Stimulated activated naive CD4-positive, alpha-beta T cell treated with Interleukin-2 at 50 U/mL for 16 hours (primary cell): ENCODE data around the gene ARMH1.

ENCODE experiments used
- DNase-seq: peaks from one replicate; lab custom pipeline; 2025; lab: John Stamatoyannopoulos, UW

Gene ARMH1

DNA sequence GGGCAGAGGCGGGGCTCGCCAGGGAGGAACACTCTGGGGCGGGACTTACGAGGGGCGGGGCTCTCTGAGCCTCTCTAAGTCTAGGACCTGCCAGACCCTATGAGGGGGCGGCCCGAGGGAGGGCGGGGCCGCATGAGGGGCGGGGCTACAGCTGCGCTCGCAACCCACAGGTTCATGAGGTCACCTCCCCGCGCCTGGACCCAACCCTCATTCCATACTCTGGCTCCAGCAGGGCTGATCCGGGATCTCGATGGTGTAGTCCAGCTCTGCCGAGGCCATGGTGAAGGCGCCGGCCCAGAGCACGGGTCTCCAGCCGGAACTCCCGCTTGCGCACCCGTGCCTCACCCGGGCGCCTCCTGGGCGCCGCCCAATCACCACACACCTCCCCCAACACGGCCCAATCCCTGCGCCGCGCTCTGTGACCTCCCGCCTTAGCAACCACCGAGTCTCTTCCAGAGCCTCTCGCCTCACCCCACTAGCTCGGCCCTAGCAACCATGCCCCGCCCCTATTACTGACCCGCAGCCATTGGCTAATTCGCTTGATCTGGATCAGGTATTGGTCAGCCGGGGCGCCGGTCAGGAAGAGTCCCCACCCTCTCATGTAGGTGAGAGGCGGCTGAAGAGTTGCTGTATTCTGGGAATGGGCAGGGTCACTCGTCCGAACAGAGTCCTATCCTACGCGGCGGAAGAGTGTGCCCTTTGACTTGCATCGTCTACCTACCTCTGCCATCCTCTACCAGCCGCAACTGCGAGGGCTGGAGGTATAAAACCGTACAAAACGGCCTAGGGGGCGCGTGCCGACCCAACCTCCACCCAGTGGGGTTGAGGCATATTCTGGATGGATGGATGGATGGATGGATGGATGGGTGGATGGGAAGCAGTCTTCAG, at the start of gene ARMH1, which contains the start of gene TMEM53:
ARMH1 (plus strand) TSS at position 602 of the 888 bp plus-strand sequence. CDS start 14,984 bp downstream, outside the sequence.
TMEM53 (minus strand) TSS at position 369 of the 888 bp plus-strand sequence; CDS start at position 279, 90 bp downstream.
- peak; percentile 98 for DNase-seq

DNA sequence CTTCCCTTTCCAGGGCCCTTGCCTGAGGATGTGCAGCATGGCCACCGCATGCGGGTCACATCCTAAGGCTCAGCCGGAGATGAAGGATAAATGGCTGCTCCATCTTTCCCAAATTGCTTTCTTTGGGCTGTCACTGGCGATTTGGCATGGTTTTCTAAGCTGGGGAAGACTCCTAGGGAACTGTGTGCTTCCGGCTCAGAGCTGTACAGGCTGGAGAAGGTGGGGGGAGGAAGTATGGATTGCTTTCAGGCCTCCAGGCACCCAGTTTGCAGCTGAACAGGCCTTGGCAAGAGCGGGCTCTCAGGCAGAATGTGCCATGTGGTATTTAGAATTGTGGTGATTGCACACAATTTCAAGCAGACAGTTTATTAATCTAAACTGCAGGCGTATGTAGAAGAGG, 49.2 kb upstream of the ARMH1 start:
- no peak for DNase-seq

DNA sequence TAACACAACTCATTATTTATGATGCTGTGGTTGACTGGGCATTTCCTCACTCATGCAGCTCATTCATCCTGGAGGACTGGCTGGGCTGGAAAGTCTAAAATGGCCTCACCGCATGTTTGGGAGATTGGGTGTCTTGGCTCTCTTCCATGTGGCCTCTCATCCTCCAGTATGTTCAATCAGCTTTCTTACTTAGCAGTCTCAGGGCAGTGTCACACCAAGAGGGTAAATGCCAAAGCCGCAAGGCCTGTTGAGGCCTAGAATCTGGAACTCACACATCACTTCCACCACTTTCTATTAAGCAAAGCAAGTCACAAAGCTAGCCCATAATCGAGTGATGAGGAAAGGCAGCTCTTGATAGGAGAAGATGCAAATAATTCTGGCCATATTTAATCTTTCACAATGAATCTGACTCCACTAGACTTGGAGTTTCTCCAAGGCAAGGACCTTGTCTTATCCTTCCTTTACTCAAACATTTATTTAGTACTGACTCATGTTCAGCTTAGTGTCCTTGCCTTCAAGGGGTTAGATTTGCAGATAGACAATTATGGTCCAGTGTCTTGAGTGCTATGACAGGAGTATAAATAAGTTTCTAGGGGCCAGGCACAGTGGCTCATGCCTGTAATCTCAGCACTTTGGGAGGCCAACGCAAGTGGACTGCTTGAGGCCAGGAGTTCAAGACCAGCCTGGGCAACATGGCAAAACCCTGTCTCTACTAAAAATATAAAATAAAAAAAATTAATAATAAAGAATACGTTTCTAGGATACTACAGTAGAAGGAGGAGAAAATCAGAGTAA, 45.4 kb upstream of the ARMH1 start:
- DNase-seq: no peak

DNA sequence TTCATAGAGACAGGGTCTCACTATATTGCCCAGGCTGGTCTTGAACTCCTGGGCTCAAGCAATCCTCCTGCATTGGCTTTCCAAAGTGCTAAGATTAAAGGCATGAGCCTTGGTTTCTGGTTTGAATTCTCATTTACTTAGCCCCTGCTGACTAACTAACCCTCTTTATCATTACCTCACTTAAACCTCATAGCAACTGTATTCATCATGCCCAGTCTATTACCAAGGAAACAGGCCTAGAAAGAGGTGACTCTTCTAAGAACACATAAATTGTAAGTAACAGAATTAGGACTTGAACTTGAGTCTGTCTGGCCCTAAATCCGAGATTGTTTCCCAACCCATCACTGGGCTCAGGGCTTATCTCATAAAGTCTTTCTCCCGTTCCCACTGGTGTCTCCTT, 44.4 kb upstream of the ARMH1 start:
- no peak for DNase-seq

DNA sequence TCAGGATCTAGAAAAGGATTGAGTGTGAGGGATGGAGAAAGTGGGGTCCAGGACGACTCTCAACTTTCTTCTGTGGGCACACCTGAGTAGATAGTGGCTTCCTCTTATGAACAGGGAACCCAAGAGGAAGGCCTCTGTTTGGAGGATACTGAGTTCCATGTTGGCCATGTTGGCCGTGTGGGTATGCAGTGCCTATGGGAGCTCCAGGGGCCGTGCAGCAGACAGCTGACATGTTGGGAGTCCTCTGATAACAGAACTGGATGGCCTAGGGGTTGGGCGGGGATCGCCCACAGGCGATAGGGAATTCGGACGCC, 43.2 kb upstream of the ARMH1 start:
- no peak for DNase-seq

DNA sequence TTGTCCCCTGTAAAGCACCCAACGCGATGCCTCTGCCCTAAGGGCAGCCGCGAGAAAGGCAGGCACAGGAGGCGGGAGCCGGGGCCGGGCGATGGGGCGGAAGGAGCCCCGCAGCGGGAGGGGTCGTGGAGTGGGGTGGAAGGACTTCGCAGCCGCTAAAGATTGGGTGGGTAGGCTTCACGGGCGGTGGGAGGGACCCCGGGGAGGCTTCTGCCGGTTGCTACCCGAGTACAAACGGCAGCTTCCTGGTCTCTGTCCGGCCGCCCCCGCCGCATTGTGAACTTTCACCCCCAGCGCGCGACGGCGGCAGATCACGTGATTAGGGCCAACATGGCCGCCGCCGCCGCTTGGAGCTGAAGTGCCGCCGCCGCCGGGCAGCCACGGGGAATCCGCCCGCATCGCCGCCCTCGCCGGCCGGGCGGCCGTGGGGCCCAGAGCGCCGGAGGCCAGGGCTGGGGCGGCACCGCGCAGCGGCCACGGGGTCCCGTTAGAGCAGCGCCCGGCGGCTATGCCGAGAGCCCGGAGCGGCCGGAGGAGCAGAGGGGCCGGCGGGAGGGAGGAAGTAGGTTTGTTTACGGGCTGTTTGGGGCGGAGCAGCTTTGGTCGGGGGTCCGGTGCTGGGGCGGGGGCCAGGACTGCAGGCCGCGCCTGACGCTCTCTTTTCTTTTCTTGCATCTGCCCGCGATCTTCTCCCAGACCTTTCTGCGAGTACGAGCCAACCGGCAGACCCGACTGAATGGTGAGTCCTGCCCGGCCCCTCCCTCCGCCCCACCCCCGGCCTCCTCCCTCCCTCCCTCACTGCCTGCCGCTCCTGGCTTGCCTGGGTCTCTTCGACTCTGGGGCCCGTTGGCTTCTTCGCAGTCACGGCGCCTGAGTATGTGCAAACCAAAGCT, 42.6 kb upstream of the ARMH1 start:
- peak; percentile 89 for DNase-seq

DNA sequence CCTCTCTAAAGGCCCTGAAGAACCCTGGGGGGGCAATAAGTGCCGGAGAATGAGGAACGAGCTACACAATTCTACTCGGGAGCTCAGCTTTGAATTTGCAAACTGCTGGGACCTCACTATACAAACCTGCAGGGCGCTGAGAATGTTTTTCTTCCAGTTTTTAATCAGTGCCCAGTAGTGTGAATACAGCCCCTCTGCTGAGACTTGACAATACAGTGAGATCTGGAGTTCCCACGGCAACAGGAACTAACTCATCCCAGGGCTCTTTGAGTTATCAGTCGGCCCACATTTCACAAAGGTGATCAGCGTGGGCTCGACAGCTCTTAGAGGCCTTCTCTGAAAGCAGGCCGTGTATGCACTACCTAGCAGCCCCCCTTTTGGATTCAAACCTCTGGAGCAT, 41.9 kb upstream of the ARMH1 start:
- no peak for DNase-seq

DNA sequence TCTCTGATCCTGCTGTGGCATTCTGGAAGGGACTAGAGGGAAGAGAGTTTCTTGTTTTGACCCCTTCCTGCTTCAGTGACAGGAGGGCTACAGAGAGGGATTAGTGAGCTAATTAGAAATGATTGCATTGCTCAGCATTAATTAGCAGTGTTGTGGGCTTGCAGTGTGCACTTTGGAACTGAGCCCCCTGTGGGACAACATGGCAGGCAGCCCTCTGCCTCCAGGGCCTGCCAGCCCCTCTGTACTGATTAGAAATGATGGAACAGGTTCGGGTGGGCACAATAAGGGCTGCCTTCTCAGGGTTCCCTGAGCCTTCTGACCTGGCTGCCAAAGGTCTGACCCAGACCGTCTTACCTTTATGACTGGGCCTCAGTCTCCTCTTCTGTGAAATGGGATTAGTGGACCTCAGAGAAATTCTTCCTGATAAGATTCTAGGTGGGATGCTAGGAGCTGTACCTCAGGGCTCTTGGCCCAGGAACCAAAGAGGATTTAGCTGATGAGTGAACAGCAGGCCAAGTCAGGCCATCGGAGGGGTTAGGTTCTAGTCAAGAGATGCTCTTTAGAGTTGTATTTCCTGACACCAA, 39.8 kb upstream of the ARMH1 start:
- no peak for DNase-seq

DNA sequence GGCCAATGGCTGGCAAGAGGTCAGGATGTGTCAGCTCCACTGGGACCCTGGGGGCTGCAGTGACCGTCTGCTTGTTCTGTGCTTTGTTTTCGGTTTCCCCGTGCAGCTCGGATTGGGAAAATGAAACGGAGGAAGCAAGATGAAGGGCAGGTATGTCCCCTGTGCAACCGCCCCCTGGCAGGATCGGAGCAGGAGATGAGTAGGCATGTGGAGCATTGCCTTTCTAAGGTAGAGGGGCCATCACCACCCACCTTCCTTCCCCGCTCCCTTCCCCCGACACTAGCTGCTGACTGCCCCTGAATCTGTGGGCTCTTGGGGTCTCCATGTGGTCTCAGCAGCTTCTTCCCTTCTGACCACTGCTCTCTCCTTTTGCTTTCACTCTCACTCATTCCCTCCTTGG, 39.1 kb upstream of the ARMH1 start:
- no peak for DNase-seq

DNA sequence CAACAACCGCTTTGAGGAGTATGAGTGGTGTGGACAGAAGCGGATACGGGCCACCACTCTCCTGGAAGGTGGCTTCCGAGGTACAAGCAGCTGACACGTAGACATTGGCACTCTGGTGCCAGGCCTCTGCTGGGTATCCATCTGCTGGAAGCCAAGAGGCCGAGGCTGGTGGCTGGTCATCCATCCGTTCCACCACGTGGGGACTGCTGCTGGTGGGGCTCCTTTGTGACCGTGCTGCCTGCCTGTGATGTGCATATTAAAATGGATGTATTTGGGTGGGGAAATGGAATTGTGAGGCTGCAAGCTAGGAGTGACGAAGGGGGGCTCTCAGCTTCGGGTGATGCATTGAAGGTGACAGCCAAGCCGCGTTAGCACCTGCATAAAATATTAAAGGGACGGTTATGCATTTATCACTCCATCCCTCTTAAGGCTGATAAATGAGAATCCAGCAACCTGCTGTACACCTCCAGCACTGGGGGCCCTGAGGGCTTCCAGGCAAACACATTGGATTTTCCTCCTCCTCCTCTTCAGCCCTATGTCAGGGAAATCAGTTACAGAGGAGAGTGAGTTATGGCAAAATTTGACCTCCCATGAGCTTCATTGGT, 38.3 kb upstream of the ARMH1 start:
- DNase-seq: no peak

DNA sequence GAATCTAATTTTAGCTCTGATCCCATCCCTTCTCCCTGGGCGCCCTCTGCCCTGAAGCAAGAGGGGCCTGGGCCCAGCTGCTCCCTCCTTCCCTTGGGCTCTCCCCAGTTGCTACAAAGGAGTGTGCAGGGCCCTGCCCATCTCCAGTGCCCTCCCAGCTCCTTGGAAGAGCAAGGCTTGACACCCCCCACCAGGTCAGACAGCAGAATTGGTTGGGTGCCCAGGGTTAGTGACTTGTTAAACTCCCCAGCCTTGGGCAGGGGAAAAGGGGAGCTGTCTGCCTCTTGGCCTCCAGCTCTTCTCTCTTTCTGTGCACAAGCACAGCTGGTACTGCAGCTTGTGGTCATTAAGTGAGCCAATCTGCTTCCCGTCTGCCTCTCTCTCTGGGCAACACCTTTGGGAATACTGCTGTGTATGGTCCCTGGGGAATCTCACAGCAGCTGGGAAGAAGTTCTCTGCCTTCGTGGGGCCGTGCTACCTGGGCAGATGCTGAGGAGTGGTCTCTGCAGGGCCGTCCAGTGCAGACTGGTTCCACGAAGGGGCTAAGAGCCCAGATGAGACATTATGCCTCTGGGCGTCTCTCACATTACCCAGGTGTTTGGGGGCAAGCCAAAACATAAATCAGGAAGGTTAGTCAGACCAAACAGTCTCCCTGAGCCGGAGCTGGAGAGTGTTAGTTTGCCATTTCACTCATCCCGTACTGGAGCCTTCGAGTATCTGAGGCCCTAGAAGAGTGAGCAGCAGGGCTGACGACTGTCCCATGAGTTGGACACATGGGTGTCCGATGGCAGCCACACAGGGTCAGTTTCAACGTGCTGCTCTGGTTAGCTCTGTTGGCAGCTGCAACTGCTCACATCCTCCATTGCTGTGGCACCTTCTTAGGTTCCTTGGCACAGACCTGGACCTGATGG, 37.6 kb upstream of the ARMH1 start:
- DNase-seq: no peak

DNA sequence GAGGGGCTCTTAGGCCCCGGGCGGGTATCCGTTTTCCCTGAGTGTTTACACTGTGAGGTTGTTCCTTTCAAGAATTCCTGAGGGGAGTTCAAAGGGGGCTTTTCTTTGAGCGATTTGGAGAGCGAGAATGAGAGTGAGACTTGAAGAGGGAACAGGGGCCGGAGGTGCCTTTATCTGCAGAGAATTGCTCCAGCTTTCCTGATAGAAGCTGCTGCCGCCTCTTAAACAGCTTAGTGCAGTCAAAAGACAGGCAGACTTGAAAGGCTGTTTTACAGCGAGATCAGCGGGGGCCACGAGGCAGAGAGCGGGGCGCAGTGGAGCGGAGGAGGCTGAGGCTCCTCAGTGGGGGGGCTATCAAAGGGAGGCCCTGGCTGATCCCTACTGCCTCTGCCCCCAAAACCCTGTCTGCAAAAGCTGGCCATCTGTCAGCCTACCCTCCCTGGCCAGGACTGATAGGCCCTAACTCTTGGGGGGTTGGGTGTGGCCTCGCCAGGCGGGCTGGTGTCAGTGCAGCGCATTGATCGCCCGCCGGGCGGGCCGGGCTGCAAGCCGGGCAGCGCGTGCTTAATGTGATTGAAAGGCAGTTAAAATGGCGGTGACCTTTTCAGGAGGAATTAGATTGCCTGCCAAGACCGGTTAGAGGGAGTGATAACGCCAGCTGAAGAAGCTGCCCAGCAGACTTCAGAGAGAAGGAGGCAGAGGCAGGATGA, 36.7 kb upstream of the ARMH1 start:
- no peak for DNase-seq

DNA sequence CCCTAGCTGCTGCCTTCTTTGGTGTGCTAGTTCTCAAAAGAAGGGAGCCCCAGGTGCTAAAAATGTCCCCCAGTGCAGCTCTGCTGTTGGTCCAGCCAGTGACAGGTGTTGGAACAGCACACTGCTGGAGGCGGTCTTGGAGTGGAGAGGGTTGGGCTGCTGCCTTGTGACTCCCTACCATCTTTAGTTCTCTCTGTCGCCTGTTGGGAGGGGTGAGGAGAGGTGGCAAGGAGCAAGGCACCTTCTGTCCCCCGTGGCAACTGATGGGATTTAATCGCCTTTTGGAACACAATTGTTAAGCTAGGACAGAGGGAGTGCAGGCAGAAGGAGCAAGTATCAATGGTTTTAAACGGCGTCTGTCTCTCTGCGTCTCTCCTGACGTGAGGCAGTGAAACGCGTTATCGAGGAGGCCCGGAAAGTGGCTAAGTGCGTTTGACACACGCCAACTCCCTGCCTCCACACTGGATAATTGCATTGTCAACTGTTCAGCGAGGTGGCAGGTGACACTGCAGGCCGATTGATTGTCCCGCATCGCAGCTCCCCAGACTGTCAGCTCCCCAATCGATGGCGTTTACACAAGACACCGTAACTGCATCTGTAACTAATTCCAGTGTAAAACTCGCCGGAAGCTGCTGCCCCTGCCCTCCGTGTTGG, 34.2 kb upstream of the ARMH1 start:
- DNase-seq: no peak

DNA sequence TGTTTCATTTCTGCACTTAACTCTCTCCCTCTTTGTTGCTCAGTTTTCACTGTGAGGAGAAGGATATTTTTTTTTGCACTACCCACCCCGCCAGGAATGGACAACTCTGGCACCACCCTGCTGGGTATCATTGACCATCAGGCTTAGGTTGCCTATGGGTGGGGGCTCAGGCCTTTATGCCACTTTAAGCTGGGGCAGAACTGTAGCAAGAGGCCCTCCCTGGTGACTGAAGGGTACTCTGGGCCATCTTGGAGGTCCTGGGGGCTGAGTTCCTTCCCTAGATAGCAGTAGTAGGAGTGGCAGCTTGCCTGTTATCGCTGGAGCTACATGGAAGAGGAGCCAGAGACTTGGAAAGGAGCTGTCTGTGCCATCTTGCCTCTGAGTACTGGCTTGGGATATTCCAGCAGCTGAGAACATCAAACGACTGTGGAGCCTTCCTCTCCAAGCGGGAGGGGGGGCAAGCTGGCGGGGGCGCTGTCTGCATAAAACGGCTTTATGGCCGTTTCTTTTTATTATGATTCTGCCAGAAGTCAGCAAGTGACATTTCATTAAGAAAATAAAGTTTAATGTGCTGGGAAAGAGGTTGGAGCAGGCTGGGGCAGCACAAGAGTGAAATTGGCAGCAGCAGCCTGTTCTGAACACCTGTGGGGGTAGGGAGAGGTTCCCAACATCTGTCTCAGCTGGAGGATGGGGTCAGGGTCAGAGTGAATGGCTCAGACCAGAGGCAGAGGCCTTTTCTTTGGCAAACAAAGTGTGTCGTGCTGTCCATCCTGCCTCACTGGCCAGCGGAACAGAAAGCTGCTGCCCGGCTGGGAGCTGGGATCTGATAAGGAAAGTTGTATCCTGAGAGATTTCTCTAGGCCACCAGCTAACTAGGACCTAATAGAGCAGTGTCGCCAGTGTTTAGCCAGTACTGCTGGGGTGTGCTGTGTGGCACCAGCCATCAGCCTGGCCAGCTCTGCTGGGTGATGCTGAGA, 33.1 kb upstream of the ARMH1 start:
- DNase-seq: no peak

DNA sequence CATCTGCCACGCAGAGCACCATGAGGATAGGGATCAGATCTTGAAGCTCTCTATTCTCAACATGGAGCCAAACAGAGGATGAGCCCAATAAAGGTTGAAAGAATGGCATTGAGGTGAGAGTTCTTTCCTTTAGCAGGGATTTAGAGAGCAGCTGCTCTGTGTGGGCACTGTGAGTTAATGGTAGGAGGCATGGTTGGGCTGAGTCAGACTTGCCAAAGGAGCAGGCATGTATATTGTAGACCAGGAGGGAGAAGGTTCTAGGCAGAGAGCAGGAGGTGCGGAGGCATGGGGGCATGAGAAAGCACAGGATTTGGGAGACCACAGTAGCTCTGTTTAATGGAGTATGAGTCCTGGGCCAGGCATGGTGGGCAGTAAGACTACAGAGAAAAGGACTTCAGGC, 32.3 kb upstream of the ARMH1 start:
- DNase-seq: no peak

DNA sequence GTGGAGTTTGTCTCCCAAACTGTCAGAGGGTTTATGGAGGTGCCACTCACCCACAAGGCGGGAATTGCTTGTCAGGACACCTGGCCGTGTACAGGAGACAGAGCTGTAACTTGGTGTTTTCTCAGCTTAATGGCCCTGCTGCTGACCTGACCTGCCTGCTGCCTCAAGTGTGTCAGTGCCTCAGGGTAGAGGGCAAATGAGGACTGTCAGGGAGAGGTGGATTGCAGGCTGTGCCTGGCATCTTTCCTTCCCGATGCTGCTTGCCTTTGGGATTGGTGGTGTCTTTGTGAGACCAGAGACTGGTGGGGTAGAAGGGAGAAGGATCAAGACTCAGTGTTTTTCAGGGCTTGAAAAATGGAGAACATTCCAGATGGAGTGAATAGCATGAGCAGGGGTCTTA, 31.6 kb upstream of the ARMH1 start:
- DNase-seq: no peak

DNA sequence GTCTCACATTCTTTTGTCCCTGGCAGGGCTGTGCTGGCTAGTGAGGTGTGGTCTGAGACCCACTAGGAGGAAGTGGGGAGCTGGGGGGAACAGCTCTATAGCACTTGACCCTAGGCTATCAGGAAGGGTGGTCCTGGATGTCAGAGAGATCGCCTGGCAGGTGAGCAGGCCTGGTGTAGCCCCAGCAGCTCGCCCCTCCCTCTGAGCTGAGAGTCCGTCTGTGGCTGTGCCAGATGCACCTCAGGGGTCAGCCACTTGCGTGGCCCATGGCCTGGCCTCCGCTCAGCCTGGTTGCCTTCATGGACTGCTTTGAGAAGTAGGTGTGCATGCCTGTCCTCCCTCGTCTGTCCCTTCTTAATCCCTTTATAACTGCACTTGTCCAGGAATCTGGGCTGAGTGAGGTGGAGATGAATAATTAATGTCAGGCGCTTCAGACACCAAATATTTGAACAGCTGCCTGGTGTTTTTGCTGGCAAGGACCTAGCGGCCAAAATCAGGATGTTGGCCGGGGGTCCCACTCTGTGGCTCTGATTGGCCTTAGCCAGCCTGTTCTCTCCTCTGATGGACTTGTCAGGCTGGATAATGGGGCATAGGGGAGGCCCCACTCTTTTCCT, 30.7 kb upstream of the ARMH1 start:
- DNase-seq: no peak
